Astrocyte (in vitro differentiated cells and primary cell): Measurements from ENCODE around the gene RPS27L. TPM values are rescaled to one million over a fixed set of nuclear protein-coding genes. Genes with fewer than 3 reads are reported as not detected.

Source experiments
- DNase-seq: peaks from one replicate; pipeline ENCODE4 v3.0.0-alpha.2; 2010; ENCODE audit warnings: low read depth
- FAIRE-seq: peaks from 2 replicates; lab custom pipeline; 2011; peaks lifted over from hg19 to GRCh38; lab: Jason Lieb, UNC
- H2AFZ ChIP-seq: 2 replicates; pipeline ENCODE4 v1.6.0; 2012; ENCODE audit warnings: low read depth, low read length, inconsistent platforms
- H3K27ac ChIP-seq: 2 replicates; pipeline ENCODE4 v1.5.1; 2011; ENCODE audit warnings: low read depth, low read length, inconsistent platforms
- H3K27me3 ChIP-seq: 2 replicates; pipeline ENCODE4 v1.6.0; 2011; ENCODE audit warnings: low read length, inconsistent platforms; ENCODE audit not compliant: insufficient read depth
- H3K36me3 ChIP-seq: 2 replicates; pipeline ENCODE4 v1.5.1; 2011; ENCODE audit warnings: low read length, inconsistent platforms; ENCODE audit not compliant: insufficient read depth
- H3K4me1 ChIP-seq: 2 replicates; pipeline ENCODE4 v1.5.1; 2011; ENCODE audit warnings: low read length, inconsistent platforms; ENCODE audit not compliant: insufficient read depth
- H3K4me2 ChIP-seq: 2 replicates; pipeline ENCODE4 v1.6.0; 2012; ENCODE audit warnings: low read length, inconsistent platforms
- H3K4me3 ChIP-seq: 2 replicates; pipeline ENCODE4 v1.5.1; 2011; ENCODE audit warnings: low read depth, mild to moderate bottlenecking, low read length, inconsistent platforms; ENCODE audit not compliant: insufficient read depth
- H3K79me2 ChIP-seq: 2 replicates; pipeline ENCODE4 v1.6.0; 2012; ENCODE audit warnings: mild to moderate bottlenecking, low read length, inconsistent platforms; ENCODE audit not compliant: insufficient read depth
- H3K9ac ChIP-seq: 2 replicates; pipeline ENCODE4 v1.6.0; 2012; ENCODE audit warnings: mild to moderate bottlenecking, low read length, inconsistent platforms
- H3K9me3 ChIP-seq: 2 replicates; pipeline ENCODE4 v1.5.1; 2012; ENCODE audit warnings: low read depth, mild to moderate bottlenecking, low read length, inconsistent platforms; ENCODE audit not compliant: insufficient read depth
- H4K20me1 ChIP-seq: 2 replicates; pipeline ENCODE4 v1.6.0; 2012; ENCODE audit warnings: low read length, inconsistent platforms; ENCODE audit not compliant: insufficient read depth
- H3K27ac Mint-ChIP-seq: one replicate; pipeline ENCODE4 v1.8.0; 2021; ENCODE audit warnings: mild to moderate bottlenecking, mixed read lengths; ENCODE audit not compliant: unreplicated experiment
- H3K27me3 Mint-ChIP-seq: one replicate; pipeline ENCODE4 v1.8.0; 2021; ENCODE audit warnings: low read depth, mixed read lengths; ENCODE audit not compliant: unreplicated experiment
- H3K36me3 Mint-ChIP-seq: one replicate; pipeline ENCODE4 v1.8.0; 2021; ENCODE audit warnings: low read depth, mixed read lengths; ENCODE audit not compliant: unreplicated experiment
- H3K4me1 Mint-ChIP-seq: one replicate; pipeline ENCODE4 v1.8.0; 2021; ENCODE audit warnings: low read depth, mixed read lengths; ENCODE audit not compliant: unreplicated experiment
- H3K4me3 Mint-ChIP-seq: one replicate; pipeline ENCODE4 v1.8.0; 2021; ENCODE audit warnings: mild to moderate bottlenecking, moderate library complexity, mixed read lengths; ENCODE audit not compliant: unreplicated experiment
- H3K9me3 Mint-ChIP-seq: one replicate; pipeline ENCODE4 v1.8.0; 2021; ENCODE audit warnings: mild to moderate bottlenecking, mixed read lengths; ENCODE audit not compliant: unreplicated experiment
- EZH2 ChIP-seq: IDR thresholded peaks from 2 replicates; pipeline ENCODE4 v1.6.1; 2012; ENCODE audit warnings: mild to moderate bottlenecking, low read length, inconsistent platforms; ENCODE audit not compliant: insufficient read depth
- total RNA-seq: library from RNA; stranded (reverse); gene quantifications from 2 replicates; pipeline ENCODE4 v1.2.1, GENCODE V29; 2021
- TF ChIP-seq, protein P1 (sequence below): IDR thresholded peaks from 2 replicates; pipeline ENCODE4 v1.5.1; 2011; ENCODE audit warnings: low read depth, mild to moderate bottlenecking, inconsistent platforms, low read length, moderate library complexity; ENCODE audit not compliant: insufficient read depth

Gene RPS27L
- total RNA-seq, 1 donor from 2014 or later: 484 TPM

DNA sequence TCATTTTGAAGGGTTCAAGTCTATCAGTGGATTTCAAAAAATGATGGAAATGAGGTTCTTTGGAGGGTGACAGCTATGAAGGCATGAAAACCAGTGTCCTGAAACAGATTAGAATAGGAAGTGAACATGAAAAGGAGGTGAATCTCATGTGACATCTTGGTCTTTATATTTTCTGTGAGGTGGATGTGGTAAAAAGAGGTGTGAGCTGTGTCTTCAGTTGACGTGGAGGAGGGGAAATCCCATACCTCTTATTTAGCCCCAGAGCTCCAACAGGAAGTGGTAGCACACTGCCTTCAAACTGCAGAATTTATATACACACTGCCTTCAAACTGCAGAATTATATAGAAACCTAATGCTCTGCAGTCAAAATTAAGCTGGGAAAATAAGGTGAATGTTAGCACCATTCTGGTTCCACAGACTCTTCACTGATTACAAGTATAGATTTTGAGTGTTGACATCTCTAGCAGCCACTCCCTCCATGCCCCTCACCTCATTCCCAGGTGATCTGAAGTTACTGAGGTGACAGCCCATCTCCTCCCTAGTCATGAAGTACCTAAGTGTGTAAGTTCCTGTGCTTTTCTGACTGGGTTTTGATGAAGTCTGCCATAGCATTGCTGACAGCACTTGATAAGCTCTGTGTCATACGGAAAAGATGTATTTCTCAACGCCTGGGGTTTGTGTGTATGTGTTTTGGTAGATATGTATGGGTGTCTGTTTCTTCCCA lies 34.8 kb upstream of the RPS27L start:
- Histone ChIP-seq H3K4me3 (no peak overlapping the region), H3K36me3 (no peaks in the 10 kb centered on the region), H4K20me1 (peaks cover 24% of the 10 kb centered on the region), H3K4me2 (peak overlapping the region; percentile 36), H3K9ac (no peak overlapping the region), H3K9me3 (no peaks in the 10 kb centered on the region), H3K79me2 (peaks cover 69% of the 10 kb centered on the region), H2AFZ (no peak overlapping the region), H3K27me3 (no peaks in the 10 kb centered on the region), H3K27ac (no peak overlapping the region), H3K4me1 (peaks cover 28% of the 10 kb centered on the region)
- FAIRE-seq (no peak), DNase-seq (no peak)
- H3K36me3 Mint-ChIP-seq: no peaks in the 10 kb centered on the region
- TF ChIP-seq, protein P1, sequence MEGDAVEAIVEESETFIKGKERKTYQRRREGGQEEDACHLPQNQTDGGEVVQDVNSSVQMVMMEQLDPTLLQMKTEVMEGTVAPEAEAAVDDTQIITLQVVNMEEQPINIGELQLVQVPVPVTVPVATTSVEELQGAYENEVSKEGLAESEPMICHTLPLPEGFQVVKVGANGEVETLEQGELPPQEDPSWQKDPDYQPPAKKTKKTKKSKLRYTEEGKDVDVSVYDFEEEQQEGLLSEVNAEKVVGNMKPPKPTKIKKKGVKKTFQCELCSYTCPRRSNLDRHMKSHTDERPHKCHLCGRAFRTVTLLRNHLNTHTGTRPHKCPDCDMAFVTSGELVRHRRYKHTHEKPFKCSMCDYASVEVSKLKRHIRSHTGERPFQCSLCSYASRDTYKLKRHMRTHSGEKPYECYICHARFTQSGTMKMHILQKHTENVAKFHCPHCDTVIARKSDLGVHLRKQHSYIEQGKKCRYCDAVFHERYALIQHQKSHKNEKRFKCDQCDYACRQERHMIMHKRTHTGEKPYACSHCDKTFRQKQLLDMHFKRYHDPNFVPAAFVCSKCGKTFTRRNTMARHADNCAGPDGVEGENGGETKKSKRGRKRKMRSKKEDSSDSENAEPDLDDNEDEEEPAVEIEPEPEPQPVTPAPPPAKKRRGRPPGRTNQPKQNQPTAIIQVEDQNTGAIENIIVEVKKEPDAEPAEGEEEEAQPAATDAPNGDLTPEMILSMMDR: no peak
- no peak for TF ChIP-seq EZH2
- peak overlapping the region; percentile 8 for H3K27ac Mint-ChIP-seq
- peaks cover 39% of the 10 kb centered on the region for H3K4me1 Mint-ChIP-seq
- no peaks in the 10 kb centered on the region for H3K9me3 Mint-ChIP-seq
- H3K27me3 Mint-ChIP-seq: no peaks in the 10 kb centered on the region
- H3K4me3 Mint-ChIP-seq: peak overlapping the region; percentile 51

DNA sequence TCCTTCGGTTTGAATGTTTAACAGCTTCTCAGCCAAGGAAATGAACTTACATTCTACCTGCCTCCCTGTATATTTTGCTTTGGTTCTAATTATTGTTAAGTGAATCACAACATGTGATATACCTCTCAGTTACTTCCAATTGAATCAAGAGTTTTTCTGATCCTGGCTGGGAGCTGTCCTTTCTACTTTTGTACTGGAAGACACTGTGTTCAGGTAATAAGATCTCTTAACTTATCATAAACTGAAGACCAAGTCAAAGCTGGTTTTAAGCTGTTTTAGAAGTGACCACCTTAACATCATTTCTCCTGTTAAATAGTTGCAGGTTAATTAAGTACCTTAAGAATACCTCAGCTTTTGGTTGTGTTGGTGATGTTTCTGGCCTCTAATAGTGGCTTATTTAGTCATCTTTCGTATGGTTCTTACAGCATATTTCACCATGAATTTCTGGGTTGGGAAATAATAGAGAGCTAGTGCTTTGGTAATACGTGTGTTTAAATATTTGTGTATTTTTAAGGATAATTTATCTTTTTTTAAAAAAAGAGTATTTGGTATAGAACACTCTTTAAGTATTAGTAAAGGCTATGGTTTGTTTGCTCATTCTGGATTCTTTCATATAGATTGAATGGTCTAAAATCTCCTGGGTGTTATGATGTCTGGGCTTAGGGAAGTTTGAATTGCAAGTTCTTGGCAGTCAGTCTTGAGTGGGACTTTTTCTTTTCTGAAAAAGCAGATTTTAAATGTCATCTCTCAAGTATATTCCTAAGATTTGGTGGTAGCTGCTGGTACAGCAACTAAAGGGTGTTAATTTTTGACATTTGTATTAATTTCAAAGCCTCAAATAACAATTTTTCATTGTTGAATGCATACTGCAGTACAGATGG lies 33.7 kb upstream of the RPS27L start:
- Mint-ChIP-seq H3K4me1 (peaks cover 44% of the 10 kb centered on the region), H3K27ac (no peak overlapping the region), H3K4me3 (peak overlapping the region; percentile 88), H3K9me3 (no peaks in the 10 kb centered on the region), H3K27me3 (no peaks in the 10 kb centered on the region), H3K36me3 (no peaks in the 10 kb centered on the region)
- Histone ChIP-seq H3K79me2 (peaks cover 61% of the 10 kb centered on the region), H3K4me3 (peak overlapping the region; percentile 72), H4K20me1 (peaks cover 24% of the 10 kb centered on the region), H3K4me2 (peak overlapping the region; percentile 98), H3K36me3 (no peaks in the 10 kb centered on the region), H3K9ac (peak overlapping the region; percentile 85), H3K27me3 (no peaks in the 10 kb centered on the region), H2AFZ (no peak overlapping the region), H3K27ac (no peak overlapping the region), H3K4me1 (peaks cover 33% of the 10 kb centered on the region), H3K9me3 (no peaks in the 10 kb centered on the region)
- TF ChIP-seq, protein P1: no peak
- TF ChIP-seq EZH2: no peak
- DNase-seq (no peak), FAIRE-seq (no peak)
